ENCODE measurements around the gene KCNMB4.

Gene KCNMB4

GRCh38 chr12:70443062-70443673 lies 77.1 kb downstream of the KCNMB4 start:
- TF ChIP-seq EZH2phosphoT487 (IDR thresholded peaks at IDR 0.05; ENCODE audit: borderline replicate concordance, low read length): no peak
- TF ChIP-seq CTCF (IDR thresholded peaks at IDR 0.05; ENCODE audit: low read depth, low read length, poor library complexity, severe bottlenecking): no peak
- H3K79me2 ChIP-seq (ENCODE audit: control insufficient read depth, low read length): no peaks in the 10 kb centered on the region
- no peaks in the 10 kb centered on the region for H3K27me3 ChIP-seq (ENCODE audit: control insufficient read depth, low read length)
- no peaks in the 10 kb centered on the region; the same call in 1 of the 2 replicates for H3K9me2 ChIP-seq (replicated peaks; ENCODE audit: control insufficient read depth, low read length)
- H3K4me1 ChIP-seq (ENCODE audit: control insufficient read depth, low read length): peaks cover 7% of the 10 kb centered on the region
- H3K4me2 ChIP-seq (ENCODE audit: low read length): no peak overlapping the region
- H3K27ac ChIP-seq (ENCODE audit: low read depth, low read length): no peak overlapping the region
- H3F3A ChIP-seq (ENCODE audit: control insufficient read depth, insufficient read depth): no peaks in the 10 kb centered on the region
- H4K20me1 ChIP-seq (ENCODE audit: control insufficient read depth, insufficient read depth, low read depth, low read length): no peaks in the 10 kb centered on the region
- H3K9me3 ChIP-seq (ENCODE audit: control insufficient read depth, insufficient read depth, low read length): no peaks in the 10 kb centered on the region
- H3K4me3 ChIP-seq (ENCODE audit: low read length): no peak overlapping the region
- no peaks in the 10 kb centered on the region for H3K36me3 ChIP-seq (ENCODE audit: control insufficient read depth, low read length)

GRCh38 chr12:70444903-70445302 lies 78.8 kb downstream of the KCNMB4 start:
- Histone ChIP-seq H3K9me3 (ENCODE audit: control insufficient read depth, insufficient read depth, low read length) (peaks cover 13% of the 10 kb centered on the region; the same call in 1 of the 2 replicates), H3F3A (ENCODE audit: control insufficient read depth, insufficient read depth) (no peaks in the 10 kb centered on the region), H3K9me2 (replicated peaks; ENCODE audit: control insufficient read depth, low read length) (no peaks in the 10 kb centered on the region; the same call in 1 of the 2 replicates), H3K4me3 (ENCODE audit: low read length) (no peak overlapping the region), H4K20me1 (ENCODE audit: control insufficient read depth, insufficient read depth, low read depth, low read length) (no peaks in the 10 kb centered on the region), H3K27me3 (ENCODE audit: control insufficient read depth, low read length) (no peaks in the 10 kb centered on the region), H3K27ac (ENCODE audit: low read depth, low read length) (no peak overlapping the region), H3K79me2 (ENCODE audit: control insufficient read depth, low read length) (no peaks in the 10 kb centered on the region), H3K36me3 (ENCODE audit: control insufficient read depth, low read length) (no peaks in the 10 kb centered on the region), H3K4me1 (ENCODE audit: control insufficient read depth, low read length) (peaks cover 7% of the 10 kb centered on the region), H3K4me2 (ENCODE audit: low read length) (no peak overlapping the region)
- TF ChIP-seq CTCF (IDR thresholded peaks at IDR 0.05; ENCODE audit: low read depth, low read length, poor library complexity, severe bottlenecking): no peak
- no peak for TF ChIP-seq EZH2phosphoT487 (IDR thresholded peaks at IDR 0.05; ENCODE audit: borderline replicate concordance, low read length)

GRCh38 chr12:70448371-70448770 lies 82.3 kb downstream of the KCNMB4 start:
- H3K4me2 ChIP-seq (ENCODE audit: low read length): no peak overlapping the region
- TF ChIP-seq EZH2phosphoT487 (IDR thresholded peaks at IDR 0.05; ENCODE audit: borderline replicate concordance, low read length) (no peak), CTCF (IDR thresholded peaks at IDR 0.05; ENCODE audit: low read depth, low read length, poor library complexity, severe bottlenecking) (no peak)
- no peaks in the 10 kb centered on the region for H4K20me1 ChIP-seq (ENCODE audit: control insufficient read depth, insufficient read depth, low read depth, low read length)
- H3K79me2 ChIP-seq (ENCODE audit: control insufficient read depth, low read length): no peaks in the 10 kb centered on the region
- H3K36me3 ChIP-seq (ENCODE audit: control insufficient read depth, low read length): no peaks in the 10 kb centered on the region
- H3F3A ChIP-seq (ENCODE audit: control insufficient read depth, insufficient read depth): no peaks in the 10 kb centered on the region
- no peak overlapping the region for H3K4me3 ChIP-seq (ENCODE audit: low read length)
- H3K4me1 ChIP-seq (ENCODE audit: control insufficient read depth, low read length): peaks cover 7% of the 10 kb centered on the region
- peaks cover 28% of the 10 kb centered on the region; the same call in 1 of the 2 replicates for H3K9me3 ChIP-seq (ENCODE audit: control insufficient read depth, insufficient read depth, low read length)
- H3K27ac ChIP-seq (ENCODE audit: low read depth, low read length): no peak overlapping the region
- H3K9me2 ChIP-seq (replicated peaks; ENCODE audit: control insufficient read depth, low read length): no peaks in the 10 kb centered on the region; the same call in 1 of the 2 replicates
- H3K27me3 ChIP-seq (ENCODE audit: control insufficient read depth, low read length): no peaks in the 10 kb centered on the region
